Lung (tissue), 12 donors: ENCODE results near the gene KRT80. TPM values are rescaled to one million over a fixed set of nuclear protein-coding genes. Genes with fewer than 3 reads are reported as not detected.

Experiments
- ATAC-seq: fragments of 200-7000 bp; cut with Tn5 transposase; one replicate; pipeline ENCODE4 v1.9.1; 2020; ENCODE audit warnings: moderate number of reproducible peaks; ENCODE audit not compliant: insufficient read depth, low FRiP score
- DNase-seq, 3 donors: peaks; one replicate each; pipeline ENCODE4 v3.0.0-alpha.2; 2013 to 2017
- H3K27ac ChIP-seq, 2 donors: one replicate each; pipeline ENCODE4 v1.5.1; 2013; ENCODE audit warnings: mild to moderate bottlenecking in 2 of 2, moderate library complexity in 2 of 2, control low read depth in 1 of 2, inconsistent platforms in 1 of 2, low read depth in 1 of 2, low read length in 1 of 2
- H3K27me3 ChIP-seq, 3 donors: one replicate each; pipeline ENCODE4 v1.5.1; 2013; ENCODE audit warnings: low read length in 2 of 3; ENCODE audit not compliant: control insufficient read depth in 3 of 3, insufficient read depth in 3 of 3
- H3K36me3 ChIP-seq, 4 donors: one replicate each; pipeline ENCODE4 v1.5.1; 2013; ENCODE audit warnings: low read length in 4 of 4, mild to moderate bottlenecking in 1 of 4, moderate library complexity in 1 of 4; ENCODE audit not compliant: control insufficient read depth in 4 of 4, insufficient read depth in 4 of 4
- H3K4me1 ChIP-seq, 5 donors: one replicate each; pipeline ENCODE4 v1.5.1; 2013; ENCODE audit warnings: low read length in 5 of 5, mild to moderate bottlenecking in 2 of 5, moderate library complexity in 1 of 5; ENCODE audit not compliant: control insufficient read depth in 5 of 5, insufficient read depth in 5 of 5
- H3K4me3 ChIP-seq: one replicate; pipeline ENCODE4 v1.5.1; 2013; ENCODE audit warnings: mild to moderate bottlenecking, control low read depth, moderate library complexity
- H3K9ac ChIP-seq, 2 donors: one replicate each; pipeline ENCODE4 v1.5.1; 2013; ENCODE audit warnings: low read length in 2 of 2, control low read depth in 1 of 2; ENCODE audit not compliant: insufficient read depth in 1 of 2
- H3K9me3 ChIP-seq, 4 donors: one replicate each; pipeline ENCODE4 v1.5.1; 2013; ENCODE audit warnings: low read length in 3 of 4, mild to moderate bottlenecking in 1 of 4, moderate library complexity in 1 of 4; ENCODE audit not compliant: control insufficient read depth in 4 of 4, insufficient read depth in 3 of 4
- whole genome bisulfite sequencing, 2 donors: extraction: QIAGEN DNeasy Blood & Tissue Kit; methylation state at CpG; one replicate each; pipeline ENCODE4 v1.1.7; 2013; 5-methylcytosine and 5-hydroxymethylcytosine counted together
- polyA plus RNA-seq, 2 donors: library from polyadenylated mRNA; stranded (reverse); fragments of 200-250 nt; gene quantifications; one replicate each; pipeline ENCODE4 v1.2.1, GENCODE V29; 2013
- total RNA-seq, 2 donors: library from RNA; depleted of rRNA in 1 of 2; stranded (reverse); fragments of >200 nt in 1 of 2; gene quantifications; one replicate each; pipeline ENCODE4 v1.2.1, GENCODE V29; 2014 to 2021
- TF ChIP-seq, protein P1 (sequence below): IDR thresholded peaks from 2 replicates; pipeline ENCODE4 v1.5.1; 2012; ENCODE audit warnings: mild to moderate bottlenecking; ENCODE audit errors: control extremely low read depth, extremely low read depth
- donor health status: control.
- donor health status: control.
- donor health status: Bipolar disorder and iron deficiency.
- donor health status: healthy.
- donor health status: DM: yes; HTN: yes; CAD: no.

The KRT80 gene
- total and polyA plus RNA-seq, 4 donors = 1.8 to 15.5 (median 8.6) TPM

DNA sequence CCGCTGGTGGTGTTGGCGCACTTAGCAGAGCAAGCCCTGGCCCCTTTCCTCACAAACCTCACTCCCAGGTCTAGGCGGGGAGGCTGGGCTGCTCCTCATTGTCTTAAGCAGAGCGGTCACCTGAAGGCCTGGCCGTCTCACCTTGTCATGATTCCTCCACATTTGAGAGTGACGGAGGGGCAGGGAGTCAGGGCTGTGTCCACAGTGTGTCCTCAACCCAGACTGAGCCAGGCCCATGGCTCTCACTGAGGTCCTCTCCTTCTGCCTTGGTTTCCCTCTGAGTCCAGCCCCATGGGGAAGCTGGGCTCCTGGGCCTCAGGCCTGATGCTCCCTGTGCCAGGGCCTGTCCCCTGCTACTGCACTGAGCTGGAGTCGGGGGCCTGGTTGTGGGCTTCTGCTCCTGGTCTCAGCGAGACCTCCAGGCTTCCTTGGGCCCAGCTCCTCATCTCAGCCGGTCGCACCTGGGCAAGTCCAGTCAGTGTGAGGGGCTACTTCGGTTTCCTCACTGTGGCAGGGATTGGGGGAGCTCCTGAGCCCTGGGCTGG is 44.9 kb downstream of the KRT80 start:
- H3K4me3 ChIP-seq = no peak overlapping the region
- peak overlapping the region; percentile 17 to 92 for H3K27ac ChIP-seq
- WGBS, 2 donors = 79 to 94% methylated on average over 11 of the region's 11 CpGs
- no peaks in the 10 kb centered on the region for H3K9me3 ChIP-seq
- H3K4me1 ChIP-seq = peaks cover 0 to 42% (median 11%) of the 10 kb centered on the region in 5 donors
- no peaks in the 10 kb centered on the region for H3K36me3 ChIP-seq
- DNase-seq = no peak
- no peak for ATAC-seq
- no peaks in the 10 kb centered on the region for H3K27me3 ChIP-seq
- TF ChIP-seq, protein P1, sequence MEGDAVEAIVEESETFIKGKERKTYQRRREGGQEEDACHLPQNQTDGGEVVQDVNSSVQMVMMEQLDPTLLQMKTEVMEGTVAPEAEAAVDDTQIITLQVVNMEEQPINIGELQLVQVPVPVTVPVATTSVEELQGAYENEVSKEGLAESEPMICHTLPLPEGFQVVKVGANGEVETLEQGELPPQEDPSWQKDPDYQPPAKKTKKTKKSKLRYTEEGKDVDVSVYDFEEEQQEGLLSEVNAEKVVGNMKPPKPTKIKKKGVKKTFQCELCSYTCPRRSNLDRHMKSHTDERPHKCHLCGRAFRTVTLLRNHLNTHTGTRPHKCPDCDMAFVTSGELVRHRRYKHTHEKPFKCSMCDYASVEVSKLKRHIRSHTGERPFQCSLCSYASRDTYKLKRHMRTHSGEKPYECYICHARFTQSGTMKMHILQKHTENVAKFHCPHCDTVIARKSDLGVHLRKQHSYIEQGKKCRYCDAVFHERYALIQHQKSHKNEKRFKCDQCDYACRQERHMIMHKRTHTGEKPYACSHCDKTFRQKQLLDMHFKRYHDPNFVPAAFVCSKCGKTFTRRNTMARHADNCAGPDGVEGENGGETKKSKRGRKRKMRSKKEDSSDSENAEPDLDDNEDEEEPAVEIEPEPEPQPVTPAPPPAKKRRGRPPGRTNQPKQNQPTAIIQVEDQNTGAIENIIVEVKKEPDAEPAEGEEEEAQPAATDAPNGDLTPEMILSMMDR = no peak
- no peak overlapping the region for H3K9ac ChIP-seq

GRCh38 chr12:52146089-52146821 is 45.6 kb downstream of the KRT80 start:
- no peaks in the 10 kb centered on the region for H3K27me3 ChIP-seq
- no peak overlapping the region for H3K9ac ChIP-seq
- DNase-seq = no peak
- peaks cover 0 to 38% (median 11%) of the 10 kb centered on the region in 5 donors for H3K4me1 ChIP-seq
- TF ChIP-seq, protein P1 = no peak
- no peaks in the 10 kb centered on the region for H3K36me3 ChIP-seq
- 87 to 91% methylated on average over 8 of the region's 8 CpGs for WGBS, 2 donors
- no peak overlapping the region for H3K4me3 ChIP-seq
- no peak for ATAC-seq
- H3K9me3 ChIP-seq = no peaks in the 10 kb centered on the region
- H3K27ac ChIP-seq = peak overlapping the region in 1 of 2 donors; percentile 92

GRCh38 chr12:52145228-52146088 is 46.4 kb downstream of the KRT80 start:
- H3K4me3 ChIP-seq = no peak overlapping the region
- TF ChIP-seq, protein P1 = no peak
- no peaks in the 10 kb centered on the region for H3K9me3 ChIP-seq
- no peak overlapping the region for H3K9ac ChIP-seq
- WGBS, 2 donors = 88 to 90% methylated on average over 17 to 18 of the region's 18 CpGs
- H3K27me3 ChIP-seq = no peaks in the 10 kb centered on the region
- H3K4me1 ChIP-seq = peaks cover 0 to 38% (median 11%) of the 10 kb centered on the region in 5 donors
- H3K36me3 ChIP-seq = no peaks in the 10 kb centered on the region
- peak overlapping the region in 1 of 2 donors; percentile 92 for H3K27ac ChIP-seq
- DNase-seq = no peak
- no peak for ATAC-seq
